DLD1 (cell line): ENCODE measurements around the gene BCAP29.

Experiments used
- in situ Hi-C: cut with HindIII; loops from 2 replicates; pipeline ENCODE4 v1.10.0; 2017; ENCODE audit warnings: low sequenced_read_pairs

BCAP29 gene

GRCh38 chr7:107581387-107582013 lies 1.5 kb downstream of the BCAP29 start:
- in situ Hi-C loops = no loop called here

DNA sequence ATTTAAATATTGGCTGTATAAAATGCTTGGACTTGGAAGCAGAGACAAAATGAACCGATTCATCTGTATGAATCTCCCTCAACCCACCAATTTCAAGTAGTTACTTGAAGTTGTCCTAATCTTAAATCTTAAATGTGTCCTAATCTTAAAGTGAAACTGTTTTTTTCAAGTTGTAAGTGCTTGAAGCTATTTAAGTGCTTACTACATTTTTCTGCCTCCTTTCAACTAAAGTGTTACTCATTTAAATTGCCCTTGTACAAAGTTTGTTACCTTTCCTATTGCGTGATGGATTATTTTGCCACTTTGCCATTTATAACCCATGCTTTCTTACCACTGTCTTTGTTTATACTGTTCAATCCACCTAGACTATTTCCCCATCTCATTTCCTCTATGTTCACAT lies 2.8 kb downstream of the BCAP29 start:
- in situ Hi-C loops = no loop called here

DNA sequence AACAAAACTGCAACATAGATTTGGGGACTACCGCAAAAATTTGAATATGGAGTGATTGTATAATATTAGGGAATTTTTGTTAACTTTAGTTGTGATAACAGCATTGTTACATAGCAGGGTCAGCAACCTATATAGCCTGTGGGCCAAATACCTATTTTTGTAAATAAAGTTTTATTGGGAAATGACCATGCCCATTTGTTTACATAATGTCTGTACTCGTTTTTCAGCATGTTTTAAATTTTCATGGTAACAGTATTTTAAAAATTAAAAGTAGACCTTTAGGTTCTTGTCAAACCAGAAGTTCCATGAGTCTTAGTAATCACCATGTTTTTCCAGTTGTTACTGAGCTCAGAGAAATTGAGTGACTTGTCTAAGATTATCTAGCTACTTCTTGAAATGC lies 4.7 kb downstream of the BCAP29 start:
- in situ Hi-C loops = no loop called here

GRCh38 chr7:107588529-107589130 lies 8.6 kb downstream of the BCAP29 start:
- in situ Hi-C loops = no loop called here

- in situ Hi-C loops = no loop called here
Measured at GRCh38 chr7:107591421-107591820, 11.4 kb downstream of the BCAP29 start.

DNA sequence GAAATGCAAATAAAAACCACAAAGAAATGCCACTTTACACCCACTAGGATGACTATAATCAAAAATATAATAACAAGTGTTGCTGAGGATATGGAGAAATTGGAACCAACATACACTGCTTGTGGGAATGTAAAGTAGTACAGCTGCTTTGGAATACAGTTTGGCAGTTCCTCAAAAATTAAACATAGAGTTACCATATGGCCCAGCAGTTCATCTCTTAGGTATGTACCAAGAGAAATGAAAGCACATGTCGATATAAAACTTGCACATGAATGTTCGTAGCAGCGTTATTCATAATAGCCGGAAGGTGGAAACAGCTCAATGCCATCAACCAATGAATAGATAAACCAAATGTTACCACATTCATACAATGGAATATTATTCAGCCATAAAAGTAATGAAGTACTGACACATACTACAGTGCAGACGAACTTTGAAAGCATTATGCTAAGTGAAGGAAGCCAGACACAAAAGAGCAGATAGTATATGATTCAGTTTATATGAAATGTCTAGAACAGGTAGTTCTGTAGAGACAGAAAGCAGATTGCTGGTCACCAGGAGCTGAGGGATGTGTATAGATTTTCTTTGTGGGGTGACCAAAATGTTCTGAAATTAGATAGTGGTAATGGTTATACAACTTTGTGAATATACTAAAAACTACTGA lies 12.4 kb downstream of the BCAP29 start:
- in situ Hi-C loops = no loop called here

DNA sequence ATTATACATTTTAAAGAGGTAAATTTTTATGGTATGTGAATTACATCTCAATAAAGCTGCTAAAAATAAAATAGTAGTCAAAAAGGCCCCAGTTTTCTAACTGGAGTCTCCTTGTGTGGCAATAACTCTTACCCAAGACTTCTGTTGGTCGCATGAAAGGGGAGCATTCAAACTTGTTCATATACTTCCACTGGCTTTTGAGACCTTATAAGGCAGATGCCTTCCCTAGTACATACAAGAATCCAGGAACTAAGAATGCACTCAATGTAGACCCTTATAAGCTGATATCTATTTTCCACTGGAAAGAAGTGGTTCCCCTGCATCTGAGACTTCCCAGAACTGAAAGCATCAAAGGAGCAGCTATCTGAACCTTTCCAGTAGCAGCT lies 13.0 kb downstream of the BCAP29 start:
- in situ Hi-C loops = no loop called here

DNA sequence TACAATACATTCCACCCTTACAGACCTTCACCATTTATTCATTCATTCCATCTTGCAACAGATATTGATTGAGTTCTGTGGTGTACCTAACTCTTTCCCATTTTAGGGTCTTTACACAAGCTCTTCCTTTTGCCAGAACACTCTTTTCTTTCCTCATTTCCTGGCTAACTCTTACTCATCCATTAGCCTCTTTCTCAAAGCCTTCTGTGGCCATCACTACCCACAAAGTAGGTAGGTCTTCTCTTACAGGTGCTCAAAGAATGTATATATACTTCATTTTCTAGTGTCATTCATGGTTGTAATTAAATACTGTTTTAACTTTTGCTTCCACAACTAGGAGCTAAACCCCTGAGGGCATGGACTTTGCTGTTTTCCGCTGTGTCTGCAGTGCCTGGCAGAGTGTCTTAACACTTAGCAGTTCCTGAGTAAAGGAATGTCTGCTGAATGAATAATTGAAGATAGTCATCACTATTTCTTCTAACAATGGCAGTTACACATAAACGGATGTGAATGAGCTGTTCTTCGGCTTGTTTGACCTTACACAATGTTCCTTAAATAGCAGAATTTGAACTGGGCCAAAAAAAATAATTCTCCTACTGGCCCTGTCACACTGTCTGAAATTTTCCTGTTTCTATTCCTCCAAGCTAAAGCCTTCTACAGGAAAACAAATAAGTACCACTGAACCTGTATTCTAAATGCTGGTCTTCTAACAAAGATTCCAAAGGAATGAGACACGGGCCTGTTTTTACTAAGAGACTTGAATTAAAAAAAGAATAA lies 15.1 kb downstream of the BCAP29 start:
- in situ Hi-C loops = no loop called here

DNA sequence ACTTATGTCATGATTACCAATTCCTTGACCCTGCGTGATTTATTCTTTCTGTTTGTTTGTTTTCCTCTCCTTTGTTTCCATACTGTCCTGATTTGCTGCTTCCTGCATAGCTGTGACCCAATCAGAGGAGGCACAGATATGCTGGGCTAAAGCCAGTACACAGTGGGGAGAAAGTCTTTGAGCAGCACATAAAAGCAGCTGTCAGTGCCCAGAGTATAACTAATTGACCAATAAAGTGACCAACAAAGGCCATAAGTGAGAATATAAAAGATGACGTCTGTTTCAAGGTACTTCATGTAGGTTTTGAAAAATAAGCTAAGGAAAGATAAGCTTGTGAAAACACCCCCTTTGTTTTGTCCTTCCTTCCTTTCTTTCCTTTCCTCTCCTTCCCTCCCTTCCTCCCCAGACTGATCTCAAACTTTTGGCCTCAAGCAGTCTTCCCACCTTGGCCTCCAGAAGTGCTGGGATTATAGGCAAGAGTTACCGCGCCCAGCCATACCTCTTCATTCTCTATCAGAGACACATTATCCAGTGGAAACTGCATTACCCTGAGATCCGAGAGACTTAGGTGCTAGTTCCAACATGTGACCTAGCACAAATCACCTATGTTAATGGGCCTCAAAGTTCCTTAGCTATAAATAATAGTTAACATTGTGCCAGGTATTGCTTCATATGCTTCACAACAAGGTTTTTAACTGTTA lies 17.0 kb downstream of the BCAP29 start:
- in situ Hi-C loops = no loop called here

GRCh38 chr7:107597582-107597916 lies 17.5 kb downstream of the BCAP29 start:
- in situ Hi-C loops = no loop called here

DNA sequence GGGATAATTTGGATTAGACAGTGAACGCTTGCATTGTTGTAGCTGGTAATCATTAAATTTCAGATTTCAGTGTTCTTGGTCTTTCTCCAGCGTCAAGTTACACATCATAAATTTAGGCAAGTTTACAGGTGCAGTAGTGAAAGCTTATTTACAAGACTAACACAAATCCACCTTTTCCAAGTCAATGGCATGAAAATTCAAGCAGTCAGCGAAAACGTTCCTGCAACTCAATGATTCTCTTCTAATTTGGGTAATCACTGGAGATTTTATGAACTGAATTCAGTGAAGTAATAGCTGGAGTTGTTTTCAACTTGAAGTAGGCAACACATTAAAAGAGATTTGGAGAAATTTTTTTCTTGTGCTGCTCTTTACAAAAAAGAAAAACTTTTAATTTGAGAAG lies 17.9 kb downstream of the BCAP29 start:
- in situ Hi-C loops = no loop called here

GRCh38 chr7:107599262-107599661 lies 19.2 kb downstream of the BCAP29 start:
- in situ Hi-C loops = no loop called here

DNA sequence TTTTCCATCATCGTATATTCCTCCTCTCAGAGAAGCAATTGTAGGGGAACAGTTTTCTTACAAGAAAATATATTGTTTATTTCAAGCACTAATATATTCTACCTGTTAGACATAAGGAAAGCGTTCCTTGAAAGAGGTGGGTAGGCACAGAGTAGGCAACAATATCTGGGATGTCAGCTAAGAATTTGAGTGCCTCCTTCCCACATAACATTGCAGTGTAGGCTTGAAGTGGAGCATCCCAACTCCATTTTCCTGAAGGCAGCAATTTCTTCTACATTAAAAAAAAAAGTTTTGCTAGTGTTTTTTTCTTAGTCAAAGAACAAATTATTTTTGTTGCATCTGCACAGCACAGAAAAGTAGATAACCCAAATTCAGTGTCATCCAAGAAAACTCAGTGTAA lies 20.8 kb downstream of the BCAP29 start:
- in situ Hi-C loops = no loop called here

- in situ Hi-C loops = no loop called here
Measured at GRCh38 chr7:107605218-107605815, 25.3 kb downstream of the BCAP29 start.

DNA sequence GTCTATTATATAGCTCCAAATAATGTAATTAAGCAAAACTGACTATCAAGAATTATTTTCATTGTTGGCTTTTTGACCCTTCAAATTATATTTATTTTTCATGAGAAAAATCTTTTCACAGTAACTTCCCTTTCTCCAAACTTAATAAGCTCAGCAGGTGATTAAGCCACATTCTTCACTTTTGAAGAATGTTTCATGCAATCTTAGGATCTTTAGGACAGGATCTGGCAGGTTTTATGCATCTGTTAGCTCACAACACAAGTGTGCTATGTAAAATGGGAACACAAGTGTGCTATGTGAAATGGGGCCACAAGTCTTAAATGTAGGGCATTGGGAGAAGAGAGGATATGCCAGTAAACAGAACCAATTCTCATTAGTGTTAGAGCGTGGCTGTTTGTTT lies 26.3 kb downstream of the BCAP29 start:
- in situ Hi-C loops = no loop called here

GRCh38 chr7:107609811-107610261 lies 29.8 kb downstream of the BCAP29 start:
- in situ Hi-C loops = no loop called here

- in situ Hi-C loops = no loop called here
Measured at GRCh38 chr7:107610323-107610722, 30.3 kb downstream of the BCAP29 start.

DNA sequence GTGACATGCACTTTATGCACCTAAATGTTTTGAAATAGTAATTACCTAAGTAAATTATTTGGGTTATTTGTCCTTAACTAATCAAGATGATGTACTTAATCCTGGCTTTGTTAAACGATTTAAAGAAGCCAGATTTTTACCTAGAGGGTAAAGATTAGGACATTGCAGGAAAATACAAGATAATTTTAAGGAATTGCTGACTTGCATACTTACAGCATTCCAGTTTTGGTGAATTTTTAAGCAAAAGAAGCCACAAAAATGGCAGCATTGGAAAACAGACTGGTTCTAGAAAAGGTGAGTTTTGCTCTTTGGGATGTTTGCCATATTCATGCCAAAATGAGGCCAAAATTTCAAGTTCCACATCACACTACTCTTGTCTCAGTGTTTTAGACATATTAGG lies 33.4 kb downstream of the BCAP29 start:
- in situ Hi-C loops = no loop called here

DNA sequence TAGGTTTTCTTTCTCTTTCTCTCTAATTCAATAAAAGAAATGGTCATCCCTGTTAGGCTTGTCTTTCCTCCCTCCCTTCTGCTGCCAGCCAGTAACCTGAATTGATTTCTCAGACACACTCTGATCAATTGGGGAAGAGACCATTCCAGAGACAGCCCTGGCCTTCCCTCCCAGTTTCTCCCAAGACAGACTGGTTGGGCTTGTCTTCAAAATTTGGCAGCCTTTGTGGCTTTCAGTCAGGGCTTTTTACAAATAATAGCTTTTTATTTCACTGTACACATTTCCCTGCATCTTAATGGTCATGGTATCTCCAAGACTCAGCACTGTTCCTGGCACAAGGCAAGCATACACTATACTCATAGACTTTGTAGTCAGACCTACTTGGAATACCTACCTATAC lies 33.9 kb downstream of the BCAP29 start:
- in situ Hi-C loops = no loop called here

GRCh38 chr7:107614425-107614824 lies 34.4 kb downstream of the BCAP29 start:
- in situ Hi-C loops = no loop called here
